IMR-90 (cell line): ENCODE measurements around the gene TNFRSF14. TPM values are rescaled to one million over a fixed set of nuclear protein-coding genes. Genes with fewer than 3 reads are reported as not detected.

Experiments
- ATAC-seq: fragments of 200-7000 bp; cut with Tn5 transposase; 2 replicates; pipeline ENCODE4 v1.9.1; 2020; ENCODE audit warnings: low read depth, mild to moderate bottlenecking, moderate library complexity
- BruUV-seq: library from RNA; stranded (reverse); fragments of 400-500 nt; replicated peaks from 2 replicates; lab custom pipeline; 2021; lab: Mats Ljungman, UMichigan
- CTCF ChIA-PET: fragments of 300-600 bp; formaldehyde crosslinking; extraction: SDS; loops from one replicate; lab custom pipeline; 2021; ENCODE audit warnings: antibody characterized with exemption; lab: Yijun Ruan, JAX
- POLR2A ChIA-PET: fragments of 300-600 bp; sonication (Branson Sonifier 250); formaldehyde crosslinking; loops from one replicate; lab custom pipeline; 2022; ENCODE audit warnings: antibody characterized with exemption; ENCODE audit not compliant: unreplicated experiment; lab: Charles Lee
- DNase-seq: peaks from one replicate; pipeline ENCODE4 v3.0.0; 2013
- H2AFZ ChIP-seq: replicated peaks from 2 replicates; pipeline ENCODE3; 2013; ENCODE audit warnings: low read length, mild to moderate bottlenecking; ENCODE audit not compliant: poor library complexity
- H2AK5ac ChIP-seq: 2 replicates; pipeline ENCODE4 v1.6.1; 2013; ENCODE audit warnings: low read depth, low read length, inconsistent platforms
- H2AK9ac ChIP-seq: replicated peaks from 2 replicates; pipeline ENCODE3; 2013; ENCODE audit warnings: mild to moderate bottlenecking, low read depth, low read length, moderate library complexity; ENCODE audit not compliant: poor library complexity
- H2BK120ac ChIP-seq: 2 replicates; pipeline ENCODE4 v1.6.1; 2013; ENCODE audit warnings: low read depth, low read length, inconsistent platforms
- H2BK15ac ChIP-seq: 3 replicates; pipeline ENCODE4 v1.6.1; 2013; ENCODE audit warnings: low read depth, low read length, inconsistent platforms
- H2BK20ac ChIP-seq: 2 replicates; pipeline ENCODE4 v1.6.1; 2013; ENCODE audit warnings: low read depth, mild to moderate bottlenecking, inconsistent platforms, low read length, moderate library complexity
- H2BK5ac ChIP-seq: 2 replicates; pipeline ENCODE4 v1.6.1; 2013; ENCODE audit warnings: mild to moderate bottlenecking, low read depth, low read length, inconsistent platforms; ENCODE audit not compliant: poor library complexity, severe bottlenecking
- H3K14ac ChIP-seq: replicated peaks from 2 replicates; pipeline ENCODE4 v1.6.1; 2013; ENCODE audit warnings: low read depth, low read length, inconsistent platforms
- H3K18ac ChIP-seq: 2 replicates; pipeline ENCODE4 v1.6.1; 2013; ENCODE audit warnings: low read depth, low read length, control low read depth
- H3K23ac ChIP-seq: 2 replicates; pipeline ENCODE4 v1.6.1; 2013; ENCODE audit warnings: low read depth, low read length, inconsistent platforms
- H3K27ac ChIP-seq: 2 replicates; pipeline ENCODE4 v1.5.1; 2013; ENCODE audit warnings: mild to moderate bottlenecking, control low read depth, low read length; ENCODE audit not compliant: insufficient read depth
- H3K27me3 ChIP-seq: 2 replicates; pipeline ENCODE4 v1.6.1; 2013; ENCODE audit warnings: low read length; ENCODE audit not compliant: control insufficient read depth, insufficient read depth
- H3K36me3 ChIP-seq: 2 replicates; pipeline ENCODE4 v1.6.1; 2013; ENCODE audit warnings: low read length, mixed read lengths; ENCODE audit not compliant: control insufficient read depth, insufficient read depth
- H3K4ac ChIP-seq: 2 replicates; pipeline ENCODE4 v1.6.1; 2013; ENCODE audit warnings: low read depth, low read length, inconsistent platforms
- H3K4me1 ChIP-seq: 2 replicates; pipeline ENCODE4 v1.6.1; 2013; ENCODE audit warnings: low read length, mixed read lengths; ENCODE audit not compliant: control insufficient read depth, insufficient read depth
- H3K4me2 ChIP-seq: 2 replicates; pipeline ENCODE4 v1.6.1; 2013; ENCODE audit warnings: low read depth, mild to moderate bottlenecking, control low read depth, low read length, moderate library complexity
- H3K4me3 ChIP-seq: 2 replicates; pipeline ENCODE4 v1.5.1; 2013; ENCODE audit warnings: low read depth, mild to moderate bottlenecking, control low read depth, low read length, moderate library complexity; ENCODE audit not compliant: insufficient read depth
- H3K56ac ChIP-seq: 2 replicates; pipeline ENCODE4 v1.6.1; 2013; ENCODE audit warnings: low read length, inconsistent platforms; ENCODE audit not compliant: insufficient read depth; ENCODE audit errors: extremely low read depth
- H3K79me1 ChIP-seq, 2 experiments: 2 replicates each; pipeline ENCODE4 v1.6.1; 2013; ENCODE audit warnings: low read length in 2 of 2, inconsistent platforms in 1 of 2, low read depth in 1 of 2
- H3K9ac ChIP-seq: 2 replicates; pipeline ENCODE4 v1.6.1; 2013; ENCODE audit warnings: low read depth, low read length, control low read depth
- H3K9me1 ChIP-seq: 2 replicates; pipeline ENCODE4 v1.6.1; 2013; ENCODE audit warnings: low read length, inconsistent platforms; ENCODE audit not compliant: insufficient read depth
- H3K9me3 ChIP-seq: 2 replicates; pipeline ENCODE4 v1.6.1; 2013; ENCODE audit warnings: low read length; ENCODE audit not compliant: control insufficient read depth, insufficient read depth
- H4K20me1 ChIP-seq: 2 replicates; pipeline ENCODE4 v1.6.1; 2013; ENCODE audit warnings: low read length, inconsistent platforms; ENCODE audit not compliant: insufficient read depth
- H4K5ac ChIP-seq: 2 replicates; pipeline ENCODE4 v1.6.1; 2013; ENCODE audit warnings: mild to moderate bottlenecking, low read depth, low read length, control low read depth
- H4K8ac ChIP-seq, 2 experiments: 2 replicates each; pipeline ENCODE4 v1.6.1; 2013; ENCODE audit warnings: low read depth in 2 of 2, low read length in 2 of 2, control low read depth in 1 of 2, inconsistent platforms in 1 of 2
- H4K91ac ChIP-seq: 2 replicates; pipeline ENCODE4 v1.6.1; 2013; ENCODE audit warnings: low read depth, low read length, inconsistent platforms; ENCODE audit not compliant: insufficient read depth
- SMC3 ChIP-seq: fragments of 150-350 bp; IDR thresholded peaks from 2 replicates; pipeline ENCODE4 v1.6.1; 2016; ENCODE audit warnings: low read depth, mild to moderate bottlenecking, antibody characterized with exemption, low read length, moderate library complexity
- WGBS, 2 experiments: methylation state at CpG; one replicate each; pipeline versions ENCODE4 v1.1.5 to v1.1.7; 2013; ENCODE audit warnings: missing lambda C conversion rate in 2 of 2; ENCODE audit not compliant: insufficient read length in 1 of 2; ENCODE audit errors: extremely low coverage in 2 of 2; 5-methylcytosine and 5-hydroxymethylcytosine counted together
- dilution Hi-C: fragments of 300-500 bp; cut with HindIII; formaldehyde crosslinking; loops from one replicate; pipeline ENCODE4 v1.14.3; 2018; ENCODE audit warnings: low sequenced_read_pairs; ENCODE audit not compliant: unreplicated experiment
- in situ Hi-C: fragments of 300-500 bp; cut with MboI; formaldehyde crosslinking; loops from 3 replicates; pipeline ENCODE4 v1.14.3; 2019; ENCODE audit warnings: low sequenced_read_pairs, inconsistent platforms, mixed read lengths
- intact Hi-C: fragments of 100-400 bp; cut with micrococcal nuclease; formaldehyde crosslinking; loops from 2 replicates; pipeline ENCODE4 v1.10.0; 2022
- polyA plus RNA-seq, 3 experiments: library from polyadenylated mRNA; depleted of rRNA; stranded (reverse); fragments of >200 nt; gene quantifications; 2 replicates each; pipeline ENCODE4 v1.2.3, GENCODE V29; 2012; ENCODE audit warnings: low replicate concordance in 1 of 3
- total RNA-seq: library from RNA; depleted of rRNA; stranded (reverse); fragments of >200 nt; gene quantifications from 2 replicates; pipeline ENCODE4 v1.2.3, GENCODE V29; 2012

The TNFRSF14 gene
- total and polyA plus RNA-seq, 2 of the 4 experiments (the other 2 are of a cell fraction) = 1.3 to 4.2 TPM

GRCh38 chr1:2538872-2539271 is 17.3 kb upstream of the TNFRSF14 start:
- H3K18ac ChIP-seq = no peak overlapping the region
- H3K9ac ChIP-seq = no peak overlapping the region
- H4K8ac ChIP-seq = no peak overlapping the region
- H3K27ac ChIP-seq = no peak overlapping the region
- H2AFZ ChIP-seq = no peak overlapping the region
- H3K36me3 ChIP-seq = no peaks in the 10 kb centered on the region
- no peak overlapping the region for H3K56ac ChIP-seq
- no peak overlapping the region for H2BK120ac ChIP-seq
- H3K4ac ChIP-seq = no peak overlapping the region
- DNase-seq (no peak), ATAC-seq (no peak)
- no peak for TF ChIP-seq SMC3
- H3K9me1 ChIP-seq = peaks cover 9% of the 10 kb centered on the region
- peaks cover 3% of the 10 kb centered on the region; the same call in 1 of the 2 replicates for H3K27me3 ChIP-seq
- peaks cover 12% of the 10 kb centered on the region for H3K4me1 ChIP-seq
- in situ Hi-C loops (loop anchor here (25.0 kb wide), 1 partner anchor 352 kb away; the partner anchor contains the start of gene FAAP20), intact Hi-C loops (no loop called here), dilution Hi-C loops (no loop called here)
- ChIA-PET POLR2A (no interaction called here), CTCF (no interaction called here)
- H4K20me1 ChIP-seq = no peaks in the 10 kb centered on the region
- no peak overlapping the region for H4K91ac ChIP-seq
- no peak overlapping the region for H3K14ac ChIP-seq
- no peak overlapping the region for H3K23ac ChIP-seq
- H3K79me1 ChIP-seq = no peaks in the 10 kb centered on the region
- H2BK5ac ChIP-seq = no peak overlapping the region
- H2AK5ac ChIP-seq = no peak overlapping the region
- BruUV-seq = no TSS peak
- H3K9me3 ChIP-seq = no peaks in the 10 kb centered on the region
- no peak overlapping the region for H4K5ac ChIP-seq
- H2AK9ac ChIP-seq = no peak overlapping the region
- no peak overlapping the region for H3K4me3 ChIP-seq
- no peak overlapping the region for H2BK20ac ChIP-seq
- no peak overlapping the region for H2BK15ac ChIP-seq
- no peak overlapping the region for H3K4me2 ChIP-seq
- no CpG with 5 or more reads among the region's 8 CpGs for WGBS, 2 experiments
